ENCODE measurements around the gene HPCAL4. TPM values are rescaled to one million over a fixed set of nuclear protein-coding genes. Genes with fewer than 3 reads are reported as not detected.

The HPCAL4 gene
- total and polyA plus RNA-seq, 2 experiments from 2014 or later: 0.08 to 1.2 TPM

GRCh38 chr1:39645411-39646043, 45.7 kb downstream of the HPCAL4 start:
- Mint-ChIP-seq H3K4me1 (peaks cover 17% of the 10 kb centered on the region), H3K27me3 (ENCODE audit: insufficient read depth, low read depth, poor library complexity) (peaks cover 19% of the 10 kb centered on the region), H3K9me3 (no peaks in the 10 kb centered on the region), H3K27ac (no peak overlapping the region), H3K4me3 (no peak overlapping the region; the same call in 2 of the 3 replicates), H3K36me3 (ENCODE audit: low read depth) (no peaks in the 10 kb centered on the region)
- Histone ChIP-seq H3K79me2 (replicated peaks; ENCODE audit: insufficient read depth) (no peaks in the 10 kb centered on the region), H4K20me1 (replicated peaks; ENCODE audit: insufficient read depth) (no peaks in the 10 kb centered on the region), H3K4me2 (no peak overlapping the region), H3K4me1 (ENCODE audit: insufficient read depth) (peaks cover 10% of the 10 kb centered on the region), H3F3A (replicated peaks; ENCODE audit: low read depth) (0 out of 2 replicates have a peak, but pooled peaks cover 5% of the 10 kb centered on the region), H3K4me3 (no peak overlapping the region), H3K27ac (ENCODE audit: low read depth) (no peak overlapping the region), H3K9me2 (ENCODE audit: insufficient read depth) (peaks cover 3% of the 10 kb centered on the region; the same call in 1 of the 2 replicates), H3K27me3 (ENCODE audit: insufficient read depth) (peaks cover 40% of the 10 kb centered on the region), H2AFZ (no peak overlapping the region), H3K36me3 (ENCODE audit: insufficient read depth) (no peaks in the 10 kb centered on the region)
- DNase-seq (ENCODE audit: low spot score) (no peak), ATAC-seq (no peak)
- TF ChIP-seq ZNF462 (CRISPR knock-in tag; IDR thresholded peaks at IDR 0.05) (no peak), STAT1 (IDR thresholded peaks at IDR 0.05; ENCODE audit: unreplicated experiment) (no peak), ZNF331 (CRISPR knock-in tag; IDR thresholded peaks at IDR 0.05; ENCODE audit: low read depth) (no peak), REST (IDR thresholded peaks at IDR 0.05; ENCODE audit: unreplicated experiment) (no peak)

All from GM23338 (cell line).